Activated B cell treated with CpG ODN at 0.5 μM for 24 hours (primary cell): Measurements from ENCODE around the gene INHBC. TPM values are rescaled to one million over a fixed set of nuclear protein-coding genes. Genes with fewer than 3 reads are reported as not detected.
A peak's percentile ranks its signal among the peaks of the same experiment; 100 is the strongest.

Source experiments
- ATAC-seq: fragments of 200-7000 bp; cut with Tn5 transposase; one replicate; pipeline ENCODE4 v1.10.0; 2021; ENCODE audit warnings: low read depth, mild to moderate bottlenecking, moderate library complexity
- CTCF ChIA-PET: fragments of 350-600 bp; sonication (Branson Sonifier 250); formaldehyde crosslinking; loops from one replicate; lab custom pipeline; 2021; ENCODE audit warnings: antibody characterized with exemption; lab: Charles Lee
- POLR2A ChIA-PET: fragments of 350-600 bp; sonication (Branson Sonifier 250); formaldehyde crosslinking; loops from one replicate; lab custom pipeline; 2021; ENCODE audit warnings: antibody characterized with exemption; lab: Charles Lee
- DNase-seq: peaks from one replicate; pipeline ENCODE4 v3.0.0; 2022
- H3K27ac Mint-ChIP-seq: one replicate; pipeline ENCODE4 v1.8.0; 2020; ENCODE audit warnings: mixed read lengths
- H3K27me3 Mint-ChIP-seq: one replicate; pipeline ENCODE4 v1.8.0; 2021; ENCODE audit warnings: mixed read lengths
- H3K36me3 Mint-ChIP-seq: one replicate; pipeline ENCODE4 v1.8.0; 2021; ENCODE audit warnings: low read depth, mixed read lengths
- H3K4me1 Mint-ChIP-seq: one replicate; pipeline ENCODE4 v1.8.0; 2021; ENCODE audit warnings: mixed read lengths
- H3K4me3 Mint-ChIP-seq: one replicate; pipeline ENCODE4 v1.8.0; 2020; ENCODE audit warnings: mild to moderate bottlenecking, mixed read lengths
- H3K9me3 Mint-ChIP-seq: one replicate; pipeline ENCODE4 v1.8.0; 2020; ENCODE audit warnings: mixed read lengths
- intact Hi-C: fragments of 100-400 bp; cut with micrococcal nuclease; formaldehyde crosslinking; loops from one replicate; pipeline ENCODE4 v1.15.1; 2024
- total RNA-seq: library from RNA; stranded (reverse); gene quantifications from 2 replicates; pipeline ENCODE4 v1.2.3, GENCODE V29; 2022
- TF ChIP-seq, protein P1 (sequence below): fragments of 200-600 bp; IDR thresholded peaks from one replicate; pipeline ENCODE4 v1.8.0; 2022; ENCODE audit warnings: antibody characterized with exemption, mild to moderate bottlenecking

The INHBC gene
- total RNA-seq, 1 donor from 2014 or later: not detected

DNA sequence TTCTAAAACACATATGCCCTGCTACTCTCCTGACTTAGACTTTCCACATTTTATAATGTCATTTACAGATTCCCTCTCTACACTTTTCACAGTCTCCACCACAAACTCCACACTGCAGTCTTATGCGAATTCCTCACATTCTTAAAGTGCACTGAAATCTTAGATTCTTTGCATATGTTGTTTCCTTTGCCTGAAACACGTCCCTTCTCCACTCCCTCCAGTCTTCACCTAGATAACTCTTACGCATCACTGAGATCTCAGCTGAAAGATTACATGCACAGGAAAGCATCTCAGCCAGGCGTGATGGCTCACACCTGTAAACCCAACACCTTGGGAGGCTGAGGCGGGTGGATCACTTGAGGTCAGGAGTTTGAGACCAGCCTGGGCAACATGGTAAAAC, 48.9 kb downstream of the INHBC start:
- ChIA-PET POLR2A (interaction anchor here (0.9 to 1.0 kb wide), 2 partner anchors 26 to 261 kb away, joined by 4 to 6 read pairs; partner anchors contain the start of gene TSPAN31), CTCF (no interaction called here)
- Mint-ChIP-seq H3K36me3 (peaks cover 7% of the 10 kb centered on the region), H3K4me1 (peaks cover 57% of the 10 kb centered on the region), H3K27ac (peak overlapping the region; percentile 57), H3K4me3 (no peak overlapping the region), H3K27me3 (no peaks in the 10 kb centered on the region), H3K9me3 (no peaks in the 10 kb centered on the region)
- ATAC-seq (no peak), DNase-seq (no peak)
- intact Hi-C loops: no loop called here
- TF ChIP-seq, protein P1, sequence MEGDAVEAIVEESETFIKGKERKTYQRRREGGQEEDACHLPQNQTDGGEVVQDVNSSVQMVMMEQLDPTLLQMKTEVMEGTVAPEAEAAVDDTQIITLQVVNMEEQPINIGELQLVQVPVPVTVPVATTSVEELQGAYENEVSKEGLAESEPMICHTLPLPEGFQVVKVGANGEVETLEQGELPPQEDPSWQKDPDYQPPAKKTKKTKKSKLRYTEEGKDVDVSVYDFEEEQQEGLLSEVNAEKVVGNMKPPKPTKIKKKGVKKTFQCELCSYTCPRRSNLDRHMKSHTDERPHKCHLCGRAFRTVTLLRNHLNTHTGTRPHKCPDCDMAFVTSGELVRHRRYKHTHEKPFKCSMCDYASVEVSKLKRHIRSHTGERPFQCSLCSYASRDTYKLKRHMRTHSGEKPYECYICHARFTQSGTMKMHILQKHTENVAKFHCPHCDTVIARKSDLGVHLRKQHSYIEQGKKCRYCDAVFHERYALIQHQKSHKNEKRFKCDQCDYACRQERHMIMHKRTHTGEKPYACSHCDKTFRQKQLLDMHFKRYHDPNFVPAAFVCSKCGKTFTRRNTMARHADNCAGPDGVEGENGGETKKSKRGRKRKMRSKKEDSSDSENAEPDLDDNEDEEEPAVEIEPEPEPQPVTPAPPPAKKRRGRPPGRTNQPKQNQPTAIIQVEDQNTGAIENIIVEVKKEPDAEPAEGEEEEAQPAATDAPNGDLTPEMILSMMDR: no peak

DNA sequence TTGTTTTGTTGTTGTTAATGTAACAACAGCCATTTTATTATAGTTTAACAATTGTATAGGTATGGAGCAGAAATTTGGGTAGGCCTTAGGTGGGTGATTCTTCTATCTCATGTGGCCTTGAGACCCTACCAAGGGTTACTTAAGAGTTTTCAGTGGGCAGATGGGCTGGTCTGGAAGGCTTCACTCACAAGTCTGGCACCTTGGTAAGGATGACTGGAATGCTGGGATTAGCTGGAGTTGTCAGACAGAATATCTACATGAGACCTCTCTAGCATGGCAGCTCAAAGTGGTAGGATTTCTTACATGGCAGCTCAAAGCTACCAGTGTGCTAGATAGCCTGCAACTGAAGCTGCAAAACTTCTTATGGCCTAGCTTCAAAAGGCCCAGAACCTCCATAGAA, 51.1 kb downstream of the INHBC start:
- Mint-ChIP-seq H3K4me3 (no peak overlapping the region), H3K27me3 (no peaks in the 10 kb centered on the region), H3K4me1 (peaks cover 49% of the 10 kb centered on the region), H3K36me3 (peaks cover 30% of the 10 kb centered on the region), H3K9me3 (no peaks in the 10 kb centered on the region), H3K27ac (no peak overlapping the region)
- CTCF ChIA-PET: interaction anchor here (1.5 kb wide), 1 partner anchor 8 kb away, joined by 7 read pairs; no protein-coding TSS in a partner anchor
- intact Hi-C loops: loop anchor here (5.0 kb wide), 1 partner anchor 207 kb away; the partner anchor contains the start of gene OS9
- ATAC-seq (no peak), DNase-seq (no peak)
- POLR2A ChIA-PET: interaction anchor here (0.6 to 1.0 kb wide), 3 partner anchors 9 to 1371 kb away, joined by 3 read pairs; no protein-coding TSS in a partner anchor
- TF ChIP-seq, protein P1: no peak

DNA sequence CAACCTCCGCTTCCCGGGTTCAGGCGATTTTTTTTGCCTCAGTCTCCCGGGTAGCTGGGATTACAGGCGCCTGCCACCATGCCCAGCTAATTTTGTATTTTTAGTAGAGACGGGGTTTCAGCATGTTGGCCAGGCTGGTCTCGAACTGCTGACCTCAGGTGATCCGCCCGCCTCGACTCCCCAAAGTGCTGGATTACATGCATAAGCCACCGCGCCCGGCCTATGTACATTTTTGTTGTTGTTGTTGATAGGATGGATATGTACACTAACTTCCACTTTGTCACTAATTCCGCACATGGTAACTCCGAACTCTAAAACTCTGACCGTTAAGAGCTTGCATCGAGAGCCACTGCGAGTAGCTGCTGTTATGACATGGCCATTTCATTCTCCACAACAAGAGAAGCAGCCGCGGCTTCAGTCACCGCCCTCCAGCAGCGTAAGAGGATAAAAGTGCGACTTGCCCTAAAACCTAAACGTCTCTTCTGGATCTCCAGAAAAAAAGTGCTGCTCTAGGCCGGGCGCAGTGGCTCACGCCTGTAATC, 52.5 kb downstream of the INHBC start:
- DNase-seq (no peak), ATAC-seq (no peak)
- no peak overlapping the region for H3K4me3 Mint-ChIP-seq
- CTCF ChIA-PET: interaction anchor here (1.2 kb wide), 1 partner anchor 28 kb away, joined by 4 read pairs; the partner anchor contains the start of gene GLI1
- H3K4me1 Mint-ChIP-seq: peaks cover 41% of the 10 kb centered on the region
- intact Hi-C loops: loop anchor here (1.0 to 5.0 kb wide), 6 partner anchors 8 to 257 kb away; partner anchors contain the start of genes ARHGAP9, DCTN2, DDIT3 and GLI1
- POLR2A ChIA-PET: interaction anchor here (0.7 to 3.1 kb wide), 9 partner anchors 10 to 380 kb away, joined by 3 to 19 read pairs (median 5); partner anchors contain the start of genes DDIT3 and GLI1
- H3K36me3 Mint-ChIP-seq: peaks cover 44% of the 10 kb centered on the region
- TF ChIP-seq, protein P1: no peak
- H3K27me3 Mint-ChIP-seq: no peaks in the 10 kb centered on the region
- H3K9me3 Mint-ChIP-seq: no peaks in the 10 kb centered on the region
- peak overlapping the region; percentile 97 for H3K27ac Mint-ChIP-seq

DNA sequence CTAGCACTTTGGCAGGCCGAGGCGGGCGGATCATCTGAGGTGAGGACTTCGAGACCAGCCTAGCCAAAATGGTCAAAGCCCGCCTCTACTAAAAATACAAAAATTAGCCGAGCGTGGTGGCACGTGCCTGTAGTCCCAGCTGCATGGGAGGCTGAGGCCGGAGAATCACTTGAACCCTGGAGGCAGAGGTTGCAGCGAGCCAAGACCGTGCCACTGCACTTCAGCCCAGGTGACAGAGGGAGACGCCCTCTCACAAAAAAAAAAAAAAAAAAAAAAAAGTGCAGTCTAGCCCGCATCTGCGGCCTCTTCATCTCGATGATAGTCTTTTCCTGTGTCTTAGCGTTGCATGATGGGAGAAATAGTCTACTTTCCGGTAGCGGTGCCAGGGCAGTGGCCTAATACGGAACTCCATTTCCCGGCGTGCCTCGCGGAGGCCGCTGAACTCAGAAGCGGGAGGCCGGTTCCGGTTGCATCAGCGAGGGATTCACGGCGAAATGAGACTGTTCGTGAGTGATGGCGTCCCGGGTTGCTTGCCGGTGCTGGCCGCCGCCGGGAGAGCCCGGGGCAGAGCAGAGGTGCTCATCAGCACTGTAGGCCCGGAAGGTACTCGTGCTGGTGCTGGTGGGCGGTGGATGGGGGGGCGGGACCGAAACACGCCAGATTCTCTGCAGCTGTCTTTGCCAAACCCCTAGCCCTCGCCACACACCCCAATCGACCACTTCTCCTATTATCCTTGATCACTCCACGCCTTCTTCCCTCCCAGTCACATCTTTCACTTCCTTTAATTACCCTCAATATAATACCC, 53.2 kb downstream of the INHBC start, which contains the start of gene MARS1:
Gene MARS1 (plus strand): TSS at position 472 of the 805 bp plus-strand sequence. CDS start 23 bp downstream, at position 495.
- no peaks in the 10 kb centered on the region for H3K27me3 Mint-ChIP-seq
- peak; percentile 83 for DNase-seq
- peak within 1 kb of the TSS; percentile 97 for H3K27ac Mint-ChIP-seq
- POLR2A ChIA-PET: interaction anchor here (0.6 to 3.1 kb wide), 11 partner anchors 10 to 380 kb away, joined by 3 to 19 read pairs (median 3); partner anchors contain the start of genes DDIT3 and GLI1
- peaks cover 41% of the 10 kb centered on the region for H3K4me1 Mint-ChIP-seq
- H3K9me3 Mint-ChIP-seq: no peaks in the 10 kb centered on the region
- peak within 1 kb of the TSS; percentile 97 for H3K4me3 Mint-ChIP-seq
- peaks cover 50% of the 10 kb centered on the region for H3K36me3 Mint-ChIP-seq
- TF ChIP-seq, protein P1: no peak
- intact Hi-C loops: loop anchor here (1.0 to 5.0 kb wide), 6 partner anchors 8 to 257 kb away; partner anchors contain the start of genes ARHGAP9, DCTN2, DDIT3 and GLI1
- CTCF ChIA-PET: interaction anchor here (1.2 to 1.8 kb wide), 2 partner anchors 28 to 29 kb away, joined by 4 to 7 read pairs; partner anchors contain the start of gene GLI1
- ATAC-seq: peak; percentile 97
